GM21723 (cell line): ENCODE measurements around the gene ANKIB1.
"Not testable (repeated sequence)": the region's sequence is repeated elsewhere in the genome, so short reads cannot be mapped to it uniquely, and the experiment has no call there.

Experiments
- ATAC-seq: cut with Tn5 transposase; IDR thresholded peaks from one replicate; pipeline ENCODE4 v1.9.1; 2021; ENCODE audit warnings: mild to moderate bottlenecking, moderate library complexity; ENCODE audit not compliant: unreplicated experiment

ANKIB1 gene

DNA sequence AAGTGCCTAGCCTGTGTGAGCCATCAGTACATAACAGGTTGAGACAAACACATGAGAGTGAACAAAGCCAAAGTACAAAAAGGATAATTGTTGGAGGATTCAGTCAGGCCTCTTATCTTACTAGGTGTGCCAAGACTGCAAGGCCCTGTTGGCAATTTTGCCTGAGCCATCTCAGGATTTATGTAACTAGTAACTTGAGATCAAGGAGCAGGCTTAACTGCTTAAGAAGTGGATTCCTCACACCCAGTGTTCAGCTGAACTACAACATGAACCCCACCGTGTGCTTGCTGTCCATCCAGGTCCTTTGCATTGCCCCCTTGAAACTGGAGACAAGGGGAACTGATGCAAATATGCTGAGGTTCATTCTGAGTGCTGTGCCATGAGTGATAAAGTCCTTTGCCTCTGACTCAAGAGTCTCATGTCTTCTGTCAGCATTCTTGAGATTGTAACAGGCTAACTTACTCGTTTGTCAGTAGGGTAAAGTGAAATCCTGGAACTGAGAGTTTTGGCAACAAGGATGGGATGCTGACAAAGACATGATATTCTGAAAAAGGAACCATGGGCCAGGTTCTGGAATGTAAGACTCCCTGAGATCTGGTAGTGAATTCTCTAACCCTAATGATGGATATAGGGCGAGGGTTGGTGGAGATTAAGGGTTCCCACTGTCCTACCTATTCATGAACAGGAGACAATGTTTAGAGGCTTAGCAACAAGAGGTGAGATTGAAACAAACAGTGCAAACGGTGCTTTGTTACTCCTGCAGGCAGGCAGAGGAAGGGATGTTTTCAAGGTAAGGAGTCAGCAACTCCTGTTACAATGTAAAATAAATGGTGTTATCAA, 157.4 kb downstream of the ANKIB1 start:
- ATAC-seq: no peak

DNA sequence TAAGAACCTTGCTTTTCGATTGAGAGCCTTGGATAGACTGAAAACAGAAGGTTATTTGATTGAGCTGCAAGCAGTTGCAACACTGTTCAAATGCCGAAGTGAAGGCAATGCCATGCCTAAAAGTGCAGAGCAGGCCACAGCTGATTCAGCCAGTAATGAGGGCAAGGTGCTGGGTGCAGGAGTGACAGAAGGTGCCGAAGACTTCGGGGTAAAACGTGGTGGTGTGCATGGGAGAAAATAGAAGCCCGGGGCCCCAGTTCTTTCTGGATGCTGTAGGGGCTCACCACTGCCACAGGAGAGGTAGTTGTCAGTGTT, 157.9 kb downstream of the ANKIB1 start:
- ATAC-seq: no peak

DNA sequence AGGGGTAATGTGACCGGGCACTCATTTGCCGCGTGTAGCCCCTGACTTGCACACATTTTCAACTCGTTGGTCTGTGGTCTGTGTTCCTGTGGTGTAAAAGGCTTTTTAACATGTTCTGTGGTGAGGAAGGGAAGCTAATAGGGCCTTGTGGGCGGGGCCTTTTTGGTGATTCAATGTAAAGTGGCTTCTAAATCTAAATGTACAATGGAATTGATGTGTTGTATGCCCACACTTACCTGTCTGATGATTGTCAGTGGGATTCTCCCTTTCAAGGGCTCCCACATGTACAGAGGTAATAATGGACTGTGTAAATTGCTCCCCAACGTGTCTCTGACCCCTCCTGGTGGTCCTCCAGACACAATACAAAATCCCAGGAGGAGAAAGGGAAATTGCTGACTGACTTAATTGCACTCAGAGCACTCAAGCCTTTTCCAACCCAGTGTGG, 158.4 kb downstream of the ANKIB1 start:
- ATAC-seq: no peak

DNA sequence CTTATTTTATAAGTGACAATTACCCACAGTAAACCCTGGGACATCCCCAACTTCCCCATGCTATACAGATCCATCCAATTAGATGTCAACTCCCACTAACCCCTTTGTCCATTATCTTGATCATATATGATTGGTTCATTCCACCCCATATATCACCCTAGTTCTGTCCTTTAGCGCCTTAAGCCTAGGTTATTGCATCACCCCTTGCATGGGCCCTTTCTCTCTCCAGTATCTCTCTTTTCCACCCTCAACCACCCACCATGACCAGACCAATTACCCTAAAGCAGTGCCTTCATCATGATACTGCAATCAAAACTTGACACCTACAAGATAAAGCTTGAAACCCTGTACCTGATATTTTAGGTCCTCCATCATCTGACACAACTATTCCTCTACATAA, 163.6 kb downstream of the ANKIB1 start:
- ATAC-seq: no peak

DNA sequence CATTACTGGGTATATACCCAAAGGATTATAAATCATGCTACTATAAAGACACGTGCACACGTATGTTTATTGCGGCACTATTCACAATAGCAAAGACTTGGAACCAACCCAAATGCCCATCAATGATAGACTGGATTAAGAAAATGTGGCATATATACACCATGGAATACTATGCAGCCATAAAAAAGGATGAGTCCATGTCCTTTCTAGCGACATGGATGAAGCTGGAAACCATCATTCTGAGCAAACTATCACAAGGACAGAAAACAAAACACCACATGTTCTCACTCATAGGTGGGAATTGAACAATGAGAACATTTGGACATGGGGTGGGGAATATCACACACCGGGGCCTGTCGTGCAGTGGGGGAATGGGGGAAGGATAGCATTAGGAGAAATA, 164.4 kb downstream of the ANKIB1 start:
- ATAC-seq: not testable (repeated sequence)

DNA sequence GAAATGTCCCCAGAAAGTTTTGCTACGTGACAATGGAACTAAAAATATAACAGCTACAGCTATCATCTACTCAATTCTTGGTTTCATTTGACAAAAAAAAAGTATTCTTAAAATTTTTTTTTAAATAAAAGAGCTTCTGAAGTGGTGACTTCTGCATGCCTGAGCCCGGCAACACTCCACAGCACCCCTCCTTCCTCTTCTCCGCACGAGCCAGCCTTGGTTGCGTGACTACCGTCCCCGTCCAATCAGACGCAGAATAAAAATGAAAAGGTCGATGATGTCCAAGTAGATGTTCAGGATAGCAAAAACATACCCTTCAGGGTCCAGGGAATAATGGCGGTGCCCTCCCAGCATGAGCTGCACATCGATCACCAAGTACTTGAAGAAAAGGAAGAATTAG, 167.0 kb downstream of the ANKIB1 start:
- no peak for ATAC-seq

DNA sequence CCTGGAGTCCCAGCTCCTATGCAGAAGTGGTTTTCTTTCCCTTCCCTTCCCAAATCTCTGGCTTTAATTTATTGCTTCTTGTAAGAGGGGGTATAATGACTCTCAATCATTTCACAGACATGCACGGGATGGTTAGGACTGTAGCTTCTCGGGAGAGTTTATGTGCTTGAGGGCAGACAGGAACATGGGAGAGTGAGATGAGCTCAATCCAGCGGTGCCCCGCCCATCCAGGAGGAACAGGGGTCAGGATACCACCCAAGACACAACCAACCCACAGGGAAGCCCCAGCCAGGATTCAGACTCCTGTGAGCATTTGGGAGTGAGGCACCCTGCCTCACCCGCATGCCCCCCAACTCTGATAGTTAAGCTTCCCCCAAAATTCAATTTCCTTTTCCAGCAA, 167.8 kb downstream of the ANKIB1 start:
- ATAC-seq: no peak

DNA sequence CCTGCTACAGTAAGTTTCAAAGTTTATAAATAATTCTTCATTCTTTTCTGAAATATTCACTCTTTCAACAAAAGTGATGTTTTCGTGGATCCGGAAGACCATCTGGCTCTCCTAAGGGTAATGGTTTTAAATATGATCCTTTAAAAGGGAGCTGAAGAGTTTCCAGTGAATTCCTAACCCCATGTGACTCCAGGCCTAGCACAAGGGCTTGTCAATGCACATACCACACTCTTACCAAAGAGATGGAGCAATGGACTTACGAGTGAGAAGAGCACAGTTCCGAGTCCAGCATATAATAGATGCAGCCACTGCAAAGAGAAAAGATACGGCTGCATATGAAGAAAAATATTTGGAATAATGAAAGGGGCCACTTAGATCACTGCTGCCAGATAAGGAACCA, 169.5 kb downstream of the ANKIB1 start:
- no peak for ATAC-seq

DNA sequence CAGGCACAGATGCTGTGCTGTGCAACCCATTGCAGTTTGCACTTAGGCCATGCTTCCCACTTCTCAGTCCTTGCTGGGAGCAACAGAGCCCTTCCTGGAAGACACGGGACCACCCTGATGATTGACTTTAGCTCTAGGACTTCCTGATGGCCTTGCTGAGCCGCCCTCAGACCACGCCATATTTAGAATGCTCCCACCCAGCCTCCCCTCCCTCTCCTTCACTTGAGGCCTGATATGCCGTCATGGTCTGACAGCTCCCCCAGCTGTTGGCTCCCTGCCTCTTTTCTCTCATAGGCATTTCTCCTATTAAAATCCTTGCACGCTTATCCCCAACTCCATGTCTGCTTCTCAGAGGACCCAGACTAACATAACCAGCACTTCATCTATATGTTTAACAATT, 172.1 kb downstream of the ANKIB1 start:
- ATAC-seq: no peak

DNA sequence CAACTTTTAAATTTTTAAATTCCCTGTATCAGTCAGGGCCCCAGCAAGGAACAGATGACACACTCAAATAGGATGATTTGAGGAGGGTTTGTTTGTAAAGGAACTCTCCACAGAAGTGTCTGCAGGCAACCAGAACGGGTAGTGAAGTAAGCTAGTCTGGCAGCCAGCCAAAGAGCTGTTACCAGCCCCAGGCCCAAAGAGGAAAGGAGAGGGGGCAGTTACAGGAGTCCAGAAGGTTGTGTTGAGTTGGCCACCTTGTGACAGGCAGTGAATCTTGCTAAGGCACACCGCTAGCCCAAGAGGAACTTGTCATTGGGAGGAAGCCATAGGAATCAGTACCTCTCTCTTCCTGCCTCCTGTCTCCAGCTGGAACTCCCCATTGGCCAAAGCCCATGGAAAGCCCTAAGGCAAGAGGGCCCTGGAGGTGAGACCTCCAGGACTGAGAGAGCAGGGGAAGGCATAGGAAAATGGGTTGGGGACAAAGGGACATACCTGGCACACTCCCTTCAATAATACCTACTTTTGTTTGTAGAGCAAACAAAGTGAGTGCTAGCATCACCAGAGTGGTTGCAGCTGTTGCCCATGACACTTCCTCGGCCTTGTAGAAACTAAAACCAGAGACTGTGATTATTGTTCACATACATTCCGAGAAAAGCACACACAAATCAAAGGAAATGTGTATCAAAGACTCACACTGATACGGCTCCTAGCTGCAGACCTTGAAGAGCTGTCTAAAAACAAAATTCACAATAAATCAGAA, 176.1 kb downstream of the ANKIB1 start:
- ATAC-seq: no peak

DNA sequence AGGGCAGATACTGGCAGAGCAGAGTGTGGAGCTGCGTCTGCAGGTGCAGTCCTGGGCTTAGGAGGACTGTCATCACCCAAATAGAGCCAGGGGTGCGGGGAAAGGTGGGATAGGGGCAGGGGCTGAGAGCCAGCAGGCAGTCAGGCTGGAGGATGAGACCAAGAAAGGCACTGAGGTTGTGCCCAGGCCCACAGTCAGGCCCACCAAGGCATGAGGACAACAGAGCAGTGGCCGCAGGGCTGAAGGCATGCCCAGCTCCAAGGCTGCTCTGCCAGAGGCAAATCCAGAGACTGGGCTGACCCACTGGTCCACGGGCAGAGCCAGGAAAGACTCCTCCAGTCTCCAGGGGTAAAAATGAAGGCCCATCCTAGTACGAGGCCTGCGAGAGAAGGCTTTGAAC, 177.2 kb downstream of the ANKIB1 start:
- no peak for ATAC-seq

DNA sequence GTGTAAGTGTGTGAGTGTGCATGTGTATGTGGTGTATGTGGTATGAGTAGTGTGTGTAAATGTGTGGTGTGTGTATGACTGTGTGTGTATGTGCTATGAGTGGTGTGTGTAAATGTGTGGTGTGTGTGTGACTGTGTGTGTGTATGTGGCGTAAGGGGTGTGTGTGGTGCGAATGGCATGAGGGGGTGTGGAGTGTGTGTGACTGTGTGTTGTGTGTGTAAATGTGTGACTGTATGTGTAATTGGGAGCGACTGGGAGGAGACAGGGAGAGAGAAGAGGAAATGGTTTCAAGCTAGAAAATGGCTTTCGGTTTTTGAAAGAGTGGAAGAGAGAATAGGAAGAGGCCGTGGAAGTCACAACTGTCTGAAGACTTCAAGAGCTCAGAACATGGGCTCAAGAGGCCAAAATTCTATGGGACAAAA, 177.9 kb downstream of the ANKIB1 start:
- no peak for ATAC-seq

DNA sequence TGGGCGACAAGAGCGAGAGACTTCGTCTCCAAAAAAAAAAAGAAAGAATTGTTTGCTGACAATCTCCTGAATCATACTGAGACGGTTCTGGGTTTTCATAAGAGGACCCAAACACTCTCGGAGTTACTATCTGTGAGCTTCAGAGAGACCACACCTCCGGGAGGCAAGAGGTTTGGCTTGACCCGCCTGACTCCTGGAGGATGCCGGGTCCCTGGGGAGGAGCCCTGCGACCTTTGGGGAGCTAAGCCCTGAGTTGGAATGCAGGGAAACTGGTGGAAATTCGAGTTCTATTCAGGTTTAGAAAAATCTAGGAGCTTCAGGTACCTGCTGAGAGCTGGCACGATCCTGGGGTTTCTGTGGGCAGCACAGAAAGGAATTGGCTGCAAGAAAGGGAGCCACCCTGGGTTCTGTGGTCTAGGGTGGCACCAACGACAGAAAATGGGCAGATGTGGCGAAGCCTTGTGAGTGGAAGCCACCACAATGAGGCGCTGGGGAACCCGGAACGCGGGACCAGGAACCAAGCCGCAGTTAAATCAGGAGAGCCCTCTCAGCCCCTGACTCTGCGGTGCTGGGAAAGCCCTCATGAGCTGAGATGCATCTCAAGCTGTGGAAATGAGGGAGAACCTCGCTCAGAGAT, 179.7 kb downstream of the ANKIB1 start:
- no peak for ATAC-seq

DNA sequence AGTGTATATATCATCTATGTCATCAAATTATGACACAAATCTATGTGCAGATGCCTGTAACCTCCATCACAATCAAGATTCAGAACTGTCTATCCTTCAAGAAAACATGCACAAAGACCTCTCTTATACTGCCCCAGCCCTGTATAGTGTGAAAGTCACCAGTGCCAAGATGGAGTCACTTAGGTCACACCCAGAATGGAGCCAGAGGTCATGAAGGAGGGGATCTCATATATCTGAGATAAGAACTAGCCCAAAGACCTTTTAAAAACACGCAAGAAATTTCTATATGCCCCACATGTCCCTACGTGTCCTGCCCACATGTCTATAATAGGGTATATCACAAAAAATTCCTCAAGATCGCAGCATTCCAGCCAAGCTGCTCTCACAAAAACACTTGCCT, 181.4 kb downstream of the ANKIB1 start:
- no peak for ATAC-seq

DNA sequence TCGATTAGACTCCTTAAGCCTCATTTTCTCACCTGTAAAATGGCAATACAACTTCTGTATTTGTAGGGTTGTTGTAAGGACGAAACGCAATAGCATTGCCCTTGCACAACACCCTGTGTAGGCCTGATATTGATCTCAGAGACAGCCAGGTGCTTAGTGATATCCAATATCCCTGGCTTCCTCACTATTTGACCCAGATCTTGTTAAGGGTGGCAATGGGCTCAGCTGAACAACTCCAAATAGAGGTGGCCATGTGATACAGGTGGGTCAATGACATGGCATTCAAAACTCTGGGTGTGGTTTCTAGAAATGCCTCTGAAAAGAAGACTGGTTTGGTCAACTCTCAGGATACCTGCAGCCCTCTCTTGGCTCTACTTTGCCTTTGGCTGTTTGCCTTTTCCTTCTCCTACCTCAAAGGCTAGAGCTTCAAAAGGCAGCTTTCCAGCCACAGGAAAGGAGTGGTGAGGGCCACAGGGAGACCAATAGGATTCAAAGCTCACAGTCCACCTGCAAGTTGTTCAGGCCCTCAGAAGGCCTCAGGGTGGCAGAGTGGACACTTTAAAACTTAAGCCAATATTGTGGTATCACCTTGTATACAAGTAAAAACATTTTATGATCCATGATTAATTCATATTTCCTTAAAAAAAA, 186.6 kb downstream of the ANKIB1 start:
- ATAC-seq: no peak

DNA sequence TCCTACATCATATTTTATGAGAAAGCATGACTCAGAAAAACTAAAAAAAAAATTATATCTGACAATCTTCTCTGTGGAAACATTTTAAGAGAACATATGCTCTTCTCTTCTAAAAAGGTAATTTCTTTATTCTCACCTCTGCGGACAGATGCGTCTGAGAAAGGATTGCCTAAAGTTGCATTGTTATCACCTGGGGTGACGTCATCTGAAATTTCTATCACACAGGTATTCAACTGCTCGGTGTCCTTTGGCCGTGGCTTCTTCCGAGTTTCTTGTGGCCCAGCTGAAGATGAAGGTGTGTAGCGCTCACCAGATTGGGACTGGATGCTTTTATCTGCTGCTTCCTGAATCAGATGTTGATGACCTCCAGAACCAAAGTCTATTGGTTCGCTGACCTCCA, 187.2 kb downstream of the ANKIB1 start:
- ATAC-seq: no peak

DNA sequence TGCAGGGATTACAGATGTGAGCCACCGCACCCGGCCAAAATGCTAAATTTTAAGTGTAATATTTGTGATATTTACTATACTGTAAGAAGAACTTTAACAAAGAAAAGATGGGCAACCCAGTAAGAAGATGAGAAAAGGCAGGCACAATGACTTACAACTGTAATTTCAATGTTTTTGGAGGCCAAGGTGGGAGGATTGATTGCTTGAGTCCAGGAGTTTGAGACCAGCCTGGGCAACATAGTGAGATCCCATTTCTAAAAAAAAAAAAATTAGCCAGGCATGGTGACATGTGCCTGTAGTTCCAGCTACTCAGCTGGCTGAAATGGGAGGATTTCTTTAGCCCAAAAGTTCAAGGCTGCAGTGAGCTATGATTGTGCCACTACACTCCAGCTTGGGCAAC, 189.8 kb downstream of the ANKIB1 start:
- no peak for ATAC-seq

DNA sequence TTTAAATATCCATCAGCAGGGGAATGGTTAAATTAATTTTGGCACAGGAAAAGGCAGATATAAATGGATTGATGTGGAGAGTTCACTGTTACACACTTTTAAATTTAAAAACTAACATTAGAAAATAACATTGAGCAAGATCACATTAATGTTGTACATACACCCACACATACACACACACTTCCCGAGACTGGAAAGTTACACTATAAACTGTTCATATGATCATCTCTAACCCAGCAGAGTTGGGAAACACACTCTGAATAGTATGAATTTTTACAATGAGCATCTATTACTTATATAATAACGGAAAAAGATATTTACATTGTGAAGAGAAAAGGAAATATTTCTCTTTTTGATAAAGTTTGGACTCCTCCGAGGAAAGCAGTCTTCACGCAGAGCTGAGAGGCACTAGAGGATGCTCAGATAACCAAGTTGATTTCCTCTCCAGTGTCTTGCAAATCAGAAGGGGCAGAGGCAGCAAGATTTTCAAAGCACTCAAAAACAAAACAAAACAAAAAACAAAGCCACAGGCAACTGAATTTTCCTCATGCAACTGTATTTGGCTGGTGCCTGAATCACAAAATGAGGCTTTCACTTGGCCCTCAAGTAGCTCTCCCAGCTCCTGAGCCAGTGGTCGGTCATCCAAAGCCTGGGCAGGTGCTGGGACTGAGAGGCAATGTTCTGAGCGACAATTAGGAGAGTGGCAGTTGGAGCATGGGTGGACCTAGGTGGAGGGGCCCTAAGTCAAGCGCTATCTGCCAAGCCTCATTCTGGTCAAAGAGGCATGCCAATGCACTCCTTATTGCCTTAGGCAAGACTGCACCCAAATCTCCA, 191.1 kb downstream of the ANKIB1 start:
- no peak for ATAC-seq

DNA sequence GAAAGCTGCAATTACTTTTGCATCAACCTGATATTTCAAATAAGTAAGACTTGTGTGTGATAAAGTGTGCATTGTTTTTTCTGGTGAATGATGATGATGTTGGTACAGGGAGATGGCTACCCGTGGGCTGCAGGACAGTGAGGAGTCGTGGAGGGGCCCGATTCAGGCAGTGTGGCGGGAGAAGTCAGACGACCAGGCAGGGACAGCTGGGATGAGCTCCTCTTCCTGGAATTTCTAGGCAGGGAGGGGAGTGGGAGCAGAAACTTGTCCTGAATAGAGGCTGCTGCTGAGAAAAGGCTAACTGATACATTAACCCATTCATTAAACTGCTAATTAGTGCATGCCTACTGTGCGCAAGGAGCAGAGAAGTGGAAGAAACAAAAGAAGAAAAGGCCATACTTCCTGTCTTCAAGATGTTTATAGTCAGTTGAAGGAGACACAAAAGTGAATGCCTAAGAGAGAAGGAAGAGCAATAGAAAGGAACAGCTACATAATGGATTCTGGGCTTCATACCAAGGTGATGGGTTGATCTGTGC, 192.2 kb downstream of the ANKIB1 start:
- no peak for ATAC-seq

DNA sequence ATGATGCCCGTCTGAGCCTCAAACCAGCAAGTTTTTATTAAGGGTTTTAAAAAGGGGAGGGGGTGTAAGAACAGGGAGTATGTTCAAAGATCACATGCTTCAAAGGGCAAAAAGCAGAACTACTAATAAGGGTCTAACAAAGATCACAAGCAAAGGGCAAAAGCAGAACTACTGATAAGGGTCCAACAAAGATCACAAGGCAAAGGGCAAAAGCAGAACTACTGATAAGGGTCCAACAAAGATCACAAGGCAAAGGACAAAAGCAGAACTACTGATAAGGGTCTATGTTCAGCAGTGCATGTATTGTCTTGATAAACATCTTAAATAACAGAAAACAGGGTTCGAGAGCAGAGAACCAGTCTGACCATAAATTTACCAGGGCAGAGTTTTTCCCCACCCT, 196.9 kb downstream of the ANKIB1 start:
- not testable (repeated sequence) for ATAC-seq
